ENCODE measurements around the gene NFAT5.

Gene NFAT5

GRCh38 chr16:69745959-69746358 lies 180.2 kb downstream of the NFAT5 start:
- no peak for DNase-seq

- DNase-seq = no peak
These were observed 181.3 kb downstream of the NFAT5 start for GRCh38 chr16:69747115-69747514.

GRCh38 chr16:69748694-69749345 lies 183.1 kb downstream of the NFAT5 start:
- DNase-seq = no peak

GRCh38 chr16:69754143-69754468 lies 188.3 kb downstream of the NFAT5 start:
- DNase-seq = no peak

Data from cerebellar nuclear complex (tissue), 1 donor.